ENCODE data around the gene C11orf98. TPM values are rescaled to one million over a fixed set of nuclear protein-coding genes. Genes with fewer than 3 reads are reported as not detected.

The C11orf98 gene
- total and polyA plus RNA-seq, 2 of the 13 experiments (the other 11 are each of a cell fraction or from before 2014, with no cell fraction given): 30.4 to 91.8 TPM

DNA sequence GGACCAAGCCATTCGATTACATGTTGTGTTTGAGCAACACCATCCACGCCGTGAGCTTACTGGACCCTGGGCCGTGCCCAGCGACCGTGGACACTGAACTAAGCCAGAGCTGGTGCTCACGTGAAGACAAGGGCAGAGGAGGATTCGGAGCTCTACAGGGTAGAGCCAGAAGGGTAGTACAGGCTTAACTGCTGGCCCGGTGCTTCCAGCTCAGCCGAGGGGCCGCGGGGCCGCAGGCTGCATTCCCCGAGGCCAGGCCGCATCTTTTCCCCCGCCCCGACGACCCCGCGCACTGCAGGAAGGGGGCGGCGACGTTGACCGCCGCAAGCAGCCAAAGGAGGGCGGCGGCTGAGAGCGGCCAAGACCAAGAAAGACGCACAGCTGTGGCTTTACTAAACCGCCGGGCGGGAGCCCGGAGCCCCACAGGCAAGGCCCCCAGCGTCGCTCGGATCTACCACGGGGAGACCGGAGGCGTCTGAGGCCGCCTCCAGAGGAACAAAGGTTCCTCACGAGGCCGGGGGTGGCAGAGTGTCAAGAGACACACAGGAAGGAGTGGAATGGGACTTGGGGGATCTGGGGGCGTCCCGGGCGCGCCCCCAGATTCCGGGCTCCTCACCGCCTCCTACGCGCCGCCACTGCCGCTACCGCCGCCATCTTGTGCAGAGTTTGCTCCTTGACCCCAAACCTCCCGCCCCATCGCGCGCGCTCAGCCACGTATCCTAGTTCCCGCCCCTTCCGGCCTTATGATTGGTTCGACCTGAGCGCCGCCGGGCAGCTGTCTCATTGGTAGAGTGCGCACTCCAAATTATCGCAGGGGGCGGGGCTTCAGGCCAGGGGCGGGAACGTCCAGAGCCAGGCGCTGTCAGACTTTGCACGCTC is 18.8 kb downstream of the C11orf98 start, which contains the start of gene GANAB (continued):
- no peak for TF ChIP-seq THYN1 (CRISPR knock-in tag; IDR thresholded peaks at IDR 0.05; ENCODE audit: borderline replicate concordance, low read depth)
- TF ChIP-seq ZSCAN20 (CRISPR knock-in tag; IDR thresholded peaks at IDR 0.05; ENCODE audit: borderline replicate concordance): no peak
- TF ChIP-seq ZFAT (CRISPR knock-in tag; conservative IDR thresholded peaks at IDR 0.05): no peak
- TF ChIP-seq ZNF790 (CRISPR knock-in tag; IDR thresholded peaks at IDR 0.05; ENCODE audit: borderline replicate concordance): no peak; the same call in 1 of the 2 replicates
- TF ChIP-seq HNRNPLL (IDR thresholded peaks at IDR 0.05; ENCODE audit: low read depth, low read length, poor library complexity, severe bottlenecking): peak; percentile 66
- 0 out of 2 replicates have a peak, but pooled peaks have one; percentile 60 for TF ChIP-seq ZNF333 (CRISPR knock-in tag; IDR thresholded peaks at IDR 0.05; ENCODE audit: borderline replicate concordance)
- peak; percentile 37; the same call in 1 of the 2 replicates for TF ChIP-seq SALL2 (CRISPR knock-in tag; IDR thresholded peaks at IDR 0.05)
- TF ChIP-seq, protein P1, sequence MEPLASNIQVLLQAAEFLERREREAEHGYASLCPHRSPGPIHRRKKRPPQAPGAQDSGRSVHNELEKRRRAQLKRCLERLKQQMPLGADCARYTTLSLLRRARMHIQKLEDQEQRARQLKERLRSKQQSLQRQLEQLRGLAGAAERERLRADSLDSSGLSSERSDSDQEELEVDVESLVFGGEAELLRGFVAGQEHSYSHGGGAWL (CRISPR knock-in tag; IDR thresholded peaks at IDR 0.05): no peak; the same call in 1 of the 2 replicates
- TF ChIP-seq MTA1 (CRISPR knock-in tag; IDR thresholded peaks at IDR 0.05; ENCODE audit: borderline replicate concordance): no peak; the same call in 1 of the 2 replicates
- TF ChIP-seq SOX5 (CRISPR knock-in tag; IDR thresholded peaks at IDR 0.05; ENCODE audit: borderline replicate concordance): peak; percentile 34; the same call in 1 of the 2 replicates
- TF ChIP-seq NPAS2 (CRISPR knock-in tag; IDR thresholded peaks at IDR 0.05; ENCODE audit: borderline replicate concordance): no peak
- 0 out of 2 replicates have a peak, but pooled peaks have one; percentile 15 for TF ChIP-seq MEIS1 (CRISPR knock-in tag; IDR thresholded peaks at IDR 0.05; ENCODE audit: borderline replicate concordance)
- 0 out of 2 replicates have a peak, but pooled peaks have one; percentile 30 for TF ChIP-seq POGZ (CRISPR knock-in tag; IDR thresholded peaks at IDR 0.05)
- TF ChIP-seq ATM (IDR thresholded peaks at IDR 0.05; ENCODE audit: borderline replicate concordance): no peak
- TF ChIP-seq, protein P2, sequence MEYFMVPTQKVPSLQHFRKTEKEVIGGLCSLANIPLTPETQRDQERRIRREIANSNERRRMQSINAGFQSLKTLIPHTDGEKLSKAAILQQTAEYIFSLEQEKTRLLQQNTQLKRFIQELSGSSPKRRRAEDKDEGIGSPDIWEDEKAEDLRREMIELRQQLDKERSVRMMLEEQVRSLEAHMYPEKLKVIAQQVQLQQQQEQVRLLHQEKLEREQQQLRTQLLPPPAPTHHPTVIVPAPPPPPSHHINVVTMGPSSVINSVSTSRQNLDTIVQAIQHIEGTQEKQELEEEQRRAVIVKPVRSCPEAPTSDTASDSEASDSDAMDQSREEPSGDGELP (IDR thresholded peaks at IDR 0.05; ENCODE audit: borderline replicate concordance, low read depth): peak; percentile 59; the same call in 1 of the 2 replicates
- TF ChIP-seq CCDC6 (CRISPR knock-in tag; IDR thresholded peaks at IDR 0.05): peak; percentile 85
- TF ChIP-seq, protein P3, sequence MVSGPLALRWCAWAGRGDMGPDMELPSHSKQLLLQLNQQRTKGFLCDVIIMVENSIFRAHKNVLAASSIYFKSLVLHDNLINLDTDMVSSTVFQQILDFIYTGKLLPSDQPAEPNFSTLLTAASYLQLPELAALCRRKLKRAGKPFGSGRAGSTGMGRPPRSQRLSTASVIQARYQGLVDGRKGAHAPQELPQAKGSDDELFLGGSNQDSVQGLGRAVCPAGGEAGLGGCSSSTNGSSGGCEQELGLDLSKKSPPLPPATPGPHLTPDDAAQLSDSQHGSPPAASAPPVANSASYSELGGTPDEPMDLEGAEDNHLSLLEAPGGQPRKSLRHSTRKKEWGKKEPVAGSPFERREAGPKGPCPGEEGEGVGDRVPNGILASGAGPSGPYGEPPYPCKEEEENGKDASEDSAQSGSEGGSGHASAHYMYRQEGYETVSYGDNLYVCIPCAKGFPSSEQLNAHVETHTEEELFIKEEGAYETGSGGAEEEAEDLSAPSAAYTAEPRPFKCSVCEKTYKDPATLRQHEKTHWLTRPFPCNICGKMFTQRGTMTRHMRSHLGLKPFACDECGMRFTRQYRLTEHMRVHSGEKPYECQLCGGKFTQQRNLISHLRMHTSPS (CRISPR knock-in tag; IDR thresholded peaks at IDR 0.05; ENCODE audit: low read depth): no peak
- peak; percentile 79 for TF ChIP-seq PHF8 (CRISPR knock-in tag; IDR thresholded peaks at IDR 0.05)
- peak; percentile 98 for TF ChIP-seq RBFOX2 (IDR thresholded peaks at IDR 0.05; ENCODE audit: low read depth, low read length)
- TF ChIP-seq, protein P4, sequence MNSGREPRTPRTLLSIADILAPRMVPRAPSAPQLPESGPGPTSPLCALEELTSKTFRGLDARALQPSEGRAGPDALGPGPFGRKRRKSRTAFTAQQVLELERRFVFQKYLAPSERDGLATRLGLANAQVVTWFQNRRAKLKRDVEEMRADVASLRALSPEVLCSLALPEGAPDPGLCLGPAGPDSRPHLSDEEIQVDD (CRISPR knock-in tag; IDR thresholded peaks at IDR 0.05; ENCODE audit: borderline replicate concordance): no peak
- no peak for TF ChIP-seq ZNF569 (CRISPR knock-in tag; IDR thresholded peaks at IDR 0.05; ENCODE audit: borderline replicate concordance)
- TF ChIP-seq MTF2 (CRISPR knock-in tag; IDR thresholded peaks at IDR 0.05; ENCODE audit: borderline replicate concordance): no peak
- TF ChIP-seq ARNTL (CRISPR knock-in tag; IDR thresholded peaks at IDR 0.05): peak; percentile 41
- TF ChIP-seq, protein P5, sequence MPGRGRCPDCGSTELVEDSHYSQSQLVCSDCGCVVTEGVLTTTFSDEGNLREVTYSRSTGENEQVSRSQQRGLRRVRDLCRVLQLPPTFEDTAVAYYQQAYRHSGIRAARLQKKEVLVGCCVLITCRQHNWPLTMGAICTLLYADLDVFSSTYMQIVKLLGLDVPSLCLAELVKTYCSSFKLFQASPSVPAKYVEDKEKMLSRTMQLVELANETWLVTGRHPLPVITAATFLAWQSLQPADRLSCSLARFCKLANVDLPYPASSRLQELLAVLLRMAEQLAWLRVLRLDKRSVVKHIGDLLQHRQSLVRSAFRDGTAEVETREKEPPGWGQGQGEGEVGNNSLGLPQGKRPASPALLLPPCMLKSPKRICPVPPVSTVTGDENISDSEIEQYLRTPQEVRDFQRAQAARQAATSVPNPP (CRISPR knock-in tag; IDR thresholded peaks at IDR 0.05): 0 out of 2 replicates have a peak, but pooled peaks have one; percentile 44

Data from HepG2 (cell line).